ENCODE measurements around the gene PBXIP1.

PBXIP1 gene

GRCh38 chr1:154902938-154903566 is 52.8 kb downstream of the PBXIP1 start:
- in situ Hi-C loops (cut with HindIII; ENCODE audit: low sequenced_read_pairs), result no loop called here

- in situ Hi-C loops (cut with HindIII; ENCODE audit: low sequenced_read_pairs), result no loop called here
Measured at GRCh38 chr1:154901591-154901990, 54.3 kb downstream of the PBXIP1 start.

- in situ Hi-C loops (cut with HindIII; ENCODE audit: low sequenced_read_pairs), result no loop called here
Measured at GRCh38 chr1:154899041-154899440, 56.9 kb downstream of the PBXIP1 start.

- in situ Hi-C loops (cut with HindIII; ENCODE audit: low sequenced_read_pairs), result no loop called here
Measured at GRCh38 chr1:154896771-154897286, 59.1 kb downstream of the PBXIP1 start.

- in situ Hi-C loops (cut with HindIII; ENCODE audit: low sequenced_read_pairs), result no loop called here
Measured at GRCh38 chr1:154895798-154896197, 60.1 kb downstream of the PBXIP1 start.

Measured in endothelial cell of hepatic sinusoid (primary cell).